Nephron progenitor cell (in vitro differentiated cells): ENCODE results near the gene DVL3.
"Not testable (repeated sequence)": the region's sequence is repeated elsewhere in the genome, so short reads cannot be mapped to it uniquely, and the experiment has no call there.

Experiments used
- DNase-seq: peaks from one replicate; pipeline ENCODE4 v3.0.0; 2021
- H3K27ac Mint-ChIP-seq: 2 replicates; pipeline ENCODE4 v1.8.0; 2021; ENCODE audit warnings: mild to moderate bottlenecking, moderate library complexity, mixed read lengths
- H3K27me3 Mint-ChIP-seq: 2 replicates; pipeline ENCODE4 v1.8.0; 2021; ENCODE audit warnings: mild to moderate bottlenecking, low read depth, mixed read lengths; ENCODE audit not compliant: poor library complexity
- H3K36me3 Mint-ChIP-seq: 2 replicates; pipeline ENCODE4 v1.8.0; 2021; ENCODE audit warnings: low read depth, mixed read lengths
- H3K4me1 Mint-ChIP-seq: 2 replicates; pipeline ENCODE4 v1.8.0; 2021; ENCODE audit warnings: mixed read lengths
- H3K4me3 Mint-ChIP-seq: 2 replicates; pipeline ENCODE4 v1.8.0; 2021; ENCODE audit warnings: mild to moderate bottlenecking, moderate library complexity, mixed read lengths
- H3K9me3 Mint-ChIP-seq: 2 replicates; pipeline ENCODE4 v1.8.0; 2021; ENCODE audit warnings: mild to moderate bottlenecking, moderate library complexity, mixed read lengths
- TF ChIP-seq, protein P1 (sequence below): fragments of 200-600 bp; sonication (generic); IDR thresholded peaks from 2 replicates; pipeline ENCODE4 v1.5.0; 2021; ENCODE audit warnings: antibody characterized with exemption

Gene DVL3

GRCh38 chr3:184154885-184155643 lies at the start of gene DVL3:
Gene DVL3, plus strand, starts transcription at chr3:184155377. Its CDS starts 259 bp downstream, at chr3:184155636.
- Mint-ChIP-seq H3K9me3 (no peaks in the 10 kb centered on the region), H3K4me1 (peaks cover 46% of the 10 kb centered on the region), H3K4me3 (peak within 1 kb of the TSS; percentile 99), H3K27ac (peak within 1 kb of the TSS; percentile 99), H3K27me3 (peaks cover 3% of the 10 kb centered on the region), H3K36me3 (peaks cover 5% of the 10 kb centered on the region)
- TF ChIP-seq, protein P1, sequence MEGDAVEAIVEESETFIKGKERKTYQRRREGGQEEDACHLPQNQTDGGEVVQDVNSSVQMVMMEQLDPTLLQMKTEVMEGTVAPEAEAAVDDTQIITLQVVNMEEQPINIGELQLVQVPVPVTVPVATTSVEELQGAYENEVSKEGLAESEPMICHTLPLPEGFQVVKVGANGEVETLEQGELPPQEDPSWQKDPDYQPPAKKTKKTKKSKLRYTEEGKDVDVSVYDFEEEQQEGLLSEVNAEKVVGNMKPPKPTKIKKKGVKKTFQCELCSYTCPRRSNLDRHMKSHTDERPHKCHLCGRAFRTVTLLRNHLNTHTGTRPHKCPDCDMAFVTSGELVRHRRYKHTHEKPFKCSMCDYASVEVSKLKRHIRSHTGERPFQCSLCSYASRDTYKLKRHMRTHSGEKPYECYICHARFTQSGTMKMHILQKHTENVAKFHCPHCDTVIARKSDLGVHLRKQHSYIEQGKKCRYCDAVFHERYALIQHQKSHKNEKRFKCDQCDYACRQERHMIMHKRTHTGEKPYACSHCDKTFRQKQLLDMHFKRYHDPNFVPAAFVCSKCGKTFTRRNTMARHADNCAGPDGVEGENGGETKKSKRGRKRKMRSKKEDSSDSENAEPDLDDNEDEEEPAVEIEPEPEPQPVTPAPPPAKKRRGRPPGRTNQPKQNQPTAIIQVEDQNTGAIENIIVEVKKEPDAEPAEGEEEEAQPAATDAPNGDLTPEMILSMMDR = no peak
- peak; percentile 77 for DNase-seq

- DNase-seq = no peak
- no peak overlapping the region for H3K4me3 Mint-ChIP-seq
- H3K9me3 Mint-ChIP-seq = no peaks in the 10 kb centered on the region
These were observed 44.9 kb upstream of the DVL3 start for GRCh38 chr3:184110316-184110725.

DNA sequence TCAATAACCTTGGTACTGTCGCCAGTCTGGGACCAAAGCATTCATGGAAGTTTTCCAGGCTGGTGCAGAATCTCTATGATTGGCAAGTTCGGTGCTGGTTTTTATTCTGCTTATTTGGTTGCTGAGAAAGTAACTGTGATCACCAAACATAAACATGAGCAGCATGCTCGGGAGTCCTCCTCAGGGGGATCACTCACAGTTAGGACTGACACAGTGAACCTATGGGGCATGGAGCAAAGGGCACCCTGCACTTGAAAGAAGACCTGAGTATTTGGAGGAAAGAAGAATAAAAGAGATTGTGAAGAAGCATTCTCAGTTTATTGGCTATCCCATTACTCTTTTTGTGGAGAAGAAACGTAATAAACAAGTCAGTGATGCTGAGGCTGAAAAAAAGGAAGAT lies 39.2 kb upstream of the DVL3 start:
- no peak for DNase-seq
- Mint-ChIP-seq H3K9me3 (no peaks in the 10 kb centered on the region), H3K4me3 (no peak overlapping the region), H3K36me3 (no peaks in the 10 kb centered on the region), H3K27me3 (peaks cover 52% of the 10 kb centered on the region), H3K4me1 (no peaks in the 10 kb centered on the region), H3K27ac (no peak overlapping the region)
- TF ChIP-seq, protein P1 = no peak

More at GRCh38 chr3:184110316-184110725, 44.9 kb upstream of the DVL3 start:
- Mint-ChIP-seq H3K27me3 (peaks cover 24% of the 10 kb centered on the region), H3K27ac (no peak overlapping the region), H3K4me1 (no peaks in the 10 kb centered on the region), H3K36me3 (no peaks in the 10 kb centered on the region)
- TF ChIP-seq, protein P1 = no peak

DNA sequence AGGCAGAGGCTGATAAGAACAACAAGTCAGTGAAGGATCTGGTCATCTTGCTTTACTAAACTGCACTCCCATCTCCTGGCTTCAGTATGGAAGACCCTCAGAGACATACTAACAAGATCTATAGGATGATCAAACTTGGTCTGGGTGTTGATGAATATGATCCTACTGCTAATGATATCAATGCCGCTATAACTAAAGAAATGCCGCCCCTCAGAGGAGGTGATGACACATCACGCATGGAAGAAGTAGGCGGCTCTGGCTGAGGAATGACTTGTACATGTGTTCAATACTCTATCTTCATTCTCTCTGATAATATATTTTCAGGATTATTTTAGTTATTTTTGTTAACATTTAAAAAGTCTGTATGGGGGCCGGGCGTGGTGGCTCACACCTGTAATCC lies 37.5 kb upstream of the DVL3 start:
- Mint-ChIP-seq H3K4me3 (no peak overlapping the region), H3K4me1 (no peaks in the 10 kb centered on the region), H3K36me3 (no peaks in the 10 kb centered on the region), H3K27ac (no peak overlapping the region), H3K27me3 (peaks cover 52% of the 10 kb centered on the region), H3K9me3 (no peaks in the 10 kb centered on the region)
- TF ChIP-seq, protein P1 = no peak
- no peak for DNase-seq

DNA sequence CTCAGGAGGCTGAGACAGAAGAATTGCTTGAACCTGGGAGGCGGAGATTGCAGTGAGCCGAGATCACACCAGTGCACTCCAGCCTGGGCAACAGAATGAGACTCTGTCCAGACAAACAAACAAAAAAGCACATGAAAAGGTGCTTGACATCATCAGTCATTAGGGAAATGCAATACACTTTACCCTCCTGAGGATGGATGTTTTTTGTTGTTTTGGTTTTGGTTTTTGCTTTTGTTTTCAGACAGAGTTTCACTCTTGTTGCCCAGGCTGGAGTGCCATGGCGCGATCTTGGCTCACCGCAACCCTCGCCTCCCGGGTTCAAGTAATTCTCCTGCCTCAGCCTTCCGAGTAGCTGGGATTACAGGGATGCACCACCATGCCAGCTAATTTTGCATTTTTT lies 34.1 kb upstream of the DVL3 start:
- H3K36me3 Mint-ChIP-seq, H3K4me1 Mint-ChIP-seq, H3K27ac Mint-ChIP-seq, DNase-seq, H3K4me3 Mint-ChIP-seq, H3K9me3 Mint-ChIP-seq: not testable (repeated sequence)
- H3K27me3 Mint-ChIP-seq = peaks cover 38% of the 10 kb centered on the region

- no peak overlapping the region for H3K27ac Mint-ChIP-seq
- no peaks in the 10 kb centered on the region for H3K4me1 Mint-ChIP-seq
- no peaks in the 10 kb centered on the region for H3K36me3 Mint-ChIP-seq
- DNase-seq = no peak
- no peak overlapping the region for H3K4me3 Mint-ChIP-seq
- TF ChIP-seq, protein P1 = no peak
- peaks cover 4% of the 10 kb centered on the region for H3K27me3 Mint-ChIP-seq
- H3K9me3 Mint-ChIP-seq = no peaks in the 10 kb centered on the region
These were observed 29.2 kb upstream of the DVL3 start for GRCh38 chr3:184126006-184126405.
